GM19372 (cell line): ENCODE results near the gene CBFA2T3.

Source experiments
- ATAC-seq: cut with Tn5 transposase; IDR thresholded peaks from one replicate; pipeline ENCODE4 v1.9.1; 2021; ENCODE audit warnings: mild to moderate bottlenecking, low read depth, moderate library complexity; ENCODE audit not compliant: unreplicated experiment

CBFA2T3 gene

DNA sequence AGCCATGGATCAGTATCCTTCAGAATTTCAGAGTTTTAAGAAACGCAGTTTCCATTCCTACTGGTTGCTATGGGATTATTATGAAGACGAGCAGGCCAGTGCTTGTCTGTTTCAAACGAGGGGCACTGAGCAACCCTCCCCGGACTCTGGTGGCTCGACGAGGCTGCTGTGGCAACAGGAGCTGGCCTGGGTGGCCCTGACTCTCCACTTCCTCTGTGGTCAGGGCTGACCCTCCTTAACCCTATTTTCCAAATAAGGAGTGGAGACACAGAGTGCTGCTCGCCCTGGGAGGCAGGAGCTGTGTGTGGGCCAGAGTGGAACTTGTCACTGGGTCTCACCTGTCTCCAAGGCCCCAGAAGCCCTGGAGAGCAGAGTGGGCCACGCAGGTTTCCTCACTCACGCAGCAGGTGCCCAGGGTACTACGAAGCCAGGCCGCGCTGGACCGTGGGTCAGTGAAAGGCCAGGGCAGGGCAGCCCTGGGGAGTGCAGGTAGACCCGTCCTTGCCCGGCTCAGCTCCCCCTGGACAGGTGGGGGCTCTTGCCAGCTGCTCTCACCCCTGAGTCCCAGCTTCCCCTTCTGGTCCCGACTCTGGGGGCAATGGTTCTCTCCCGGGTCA, 123.6 kb downstream of the CBFA2T3 start:
- ATAC-seq, result no peak

DNA sequence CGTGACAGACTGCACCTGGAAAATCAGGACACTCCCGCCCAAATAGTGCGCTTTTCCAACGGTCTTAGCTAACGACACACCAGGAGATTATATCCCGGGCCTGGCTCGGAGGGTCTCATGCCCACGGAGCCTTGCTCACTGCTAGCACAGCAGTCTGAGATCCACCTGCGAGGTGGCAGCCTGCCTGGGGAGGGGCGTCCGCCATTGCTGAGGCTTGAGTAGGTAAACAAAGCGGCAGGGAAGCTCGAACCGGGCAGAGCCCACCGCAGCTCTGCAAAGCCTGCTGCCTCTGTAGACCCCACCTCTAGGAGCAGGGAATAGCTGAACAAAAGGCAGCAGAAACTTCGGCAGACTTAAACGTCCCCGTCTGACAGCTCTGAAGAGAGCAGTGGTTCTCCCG, 125.4 kb downstream of the CBFA2T3 start:
- no peak for ATAC-seq

DNA sequence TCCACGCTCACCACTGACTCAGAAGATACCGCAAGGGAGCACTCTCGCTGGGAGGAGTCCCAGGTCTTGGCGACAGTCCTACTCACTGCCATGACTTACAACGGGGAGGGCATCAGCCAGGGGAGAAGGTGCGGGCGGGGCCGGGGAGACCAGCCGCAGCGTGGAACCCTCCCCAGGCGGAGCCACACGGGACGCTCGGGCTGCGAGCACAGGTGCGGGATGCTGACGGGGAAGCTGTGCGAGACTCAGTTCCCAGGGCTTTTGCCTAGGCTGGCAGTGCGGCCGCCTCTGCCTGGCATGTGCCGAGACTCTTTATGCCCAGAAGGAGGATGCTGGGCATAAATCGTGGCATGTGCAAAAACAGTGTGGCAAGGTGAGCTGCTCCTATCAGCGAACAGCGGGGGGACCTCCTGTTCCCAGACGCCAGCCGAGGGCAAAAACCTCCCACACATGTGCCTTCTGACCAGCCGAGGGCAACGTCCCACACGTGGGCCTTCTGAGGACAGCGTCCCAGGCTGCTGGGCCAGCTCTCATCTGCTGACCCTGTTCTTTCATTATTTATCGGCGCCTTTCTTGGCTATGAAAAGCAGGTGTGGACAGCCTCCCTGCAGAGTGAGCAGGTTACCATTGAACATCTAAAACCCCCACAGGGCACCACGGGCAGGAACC, 126.3 kb downstream of the CBFA2T3 start:
- ATAC-seq, result no peak

DNA sequence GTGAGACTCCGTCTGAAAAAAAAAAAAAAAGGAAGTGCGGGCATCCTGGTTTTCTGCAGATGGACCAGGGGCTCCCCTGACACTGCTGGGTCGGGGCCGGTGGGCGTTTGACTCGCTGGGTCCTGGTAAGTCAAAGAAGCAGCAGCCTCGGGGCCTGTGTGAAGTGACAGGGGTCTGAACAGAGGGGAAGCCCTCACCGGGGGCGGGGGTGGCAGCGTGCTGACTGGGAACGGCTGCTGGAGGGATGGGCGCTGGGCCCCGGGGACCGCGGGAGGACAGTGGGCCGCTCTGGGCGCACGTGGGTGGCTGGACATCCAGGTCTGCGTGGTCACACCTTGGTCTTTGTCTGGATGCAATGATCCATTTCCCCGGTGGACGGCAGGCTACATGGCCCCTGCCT, 128.4 kb downstream of the CBFA2T3 start:
- no peak for ATAC-seq

DNA sequence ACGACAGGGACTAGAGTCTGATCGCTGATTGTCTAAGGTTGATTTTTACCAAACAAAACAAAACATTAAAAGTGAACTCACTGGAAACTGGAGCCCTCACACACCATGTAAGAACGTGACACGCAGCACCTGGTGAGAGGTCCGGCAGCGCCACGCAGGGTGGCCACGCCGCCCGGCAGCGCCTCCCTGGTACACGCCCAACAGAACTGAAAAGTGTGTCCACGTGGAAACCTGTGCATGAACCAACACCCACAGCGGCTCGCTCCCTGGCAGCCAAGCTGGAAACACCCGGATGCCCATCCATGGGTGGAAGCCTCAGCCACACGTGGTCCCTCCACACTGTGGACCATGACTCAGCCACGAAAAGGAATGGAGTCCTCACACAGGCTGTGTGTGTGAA, 129.4 kb downstream of the CBFA2T3 start:
- no peak for ATAC-seq

DNA sequence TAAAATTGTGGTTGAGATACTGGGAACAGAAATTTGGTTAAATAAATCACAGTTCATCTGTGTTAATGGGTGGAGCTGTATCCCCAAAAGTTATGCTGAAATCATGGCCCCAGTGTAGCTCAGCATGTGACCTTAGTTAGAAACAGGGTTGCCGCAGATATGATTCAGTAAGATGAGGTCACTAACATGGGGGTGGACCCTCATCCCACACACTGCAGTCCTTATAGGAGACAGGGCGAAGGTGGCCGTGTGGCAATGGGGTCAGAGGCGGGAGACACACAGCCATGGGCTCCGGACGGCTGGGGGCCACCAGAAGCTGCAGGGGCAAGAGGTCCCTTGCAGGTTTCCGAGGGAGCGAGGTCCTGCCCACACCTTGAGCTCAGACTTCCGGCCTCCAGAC, 130.9 kb downstream of the CBFA2T3 start:
- no peak for ATAC-seq

DNA sequence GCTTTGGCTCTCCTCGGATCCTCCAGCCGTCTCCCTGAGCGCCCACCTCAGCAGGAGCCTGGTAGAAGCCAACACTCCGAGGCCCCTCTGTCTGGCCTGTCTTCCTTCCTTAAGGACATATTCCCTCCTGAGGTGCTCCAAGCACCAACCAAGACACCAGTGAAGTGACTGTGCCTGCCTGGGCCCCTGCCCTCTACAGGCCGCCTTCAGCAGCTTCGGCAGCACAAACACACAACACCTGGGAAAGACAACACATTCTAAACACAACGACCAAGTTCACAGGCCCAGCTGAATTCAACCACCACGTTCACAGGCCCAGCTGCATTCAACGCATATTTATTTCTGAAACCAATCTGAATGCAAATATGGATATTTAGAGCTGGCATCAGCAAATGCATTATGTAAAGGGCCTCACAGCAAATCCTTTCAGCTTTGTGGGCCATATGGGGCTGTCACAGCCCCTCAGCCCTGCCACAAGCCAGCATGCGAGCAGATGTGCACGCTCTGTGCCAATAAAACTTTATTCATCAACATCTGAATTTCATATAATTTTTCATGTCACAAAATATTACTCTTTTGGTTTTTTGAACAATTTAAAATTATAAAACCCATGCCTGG, 132.5 kb downstream of the CBFA2T3 start:
- no peak for ATAC-seq

DNA sequence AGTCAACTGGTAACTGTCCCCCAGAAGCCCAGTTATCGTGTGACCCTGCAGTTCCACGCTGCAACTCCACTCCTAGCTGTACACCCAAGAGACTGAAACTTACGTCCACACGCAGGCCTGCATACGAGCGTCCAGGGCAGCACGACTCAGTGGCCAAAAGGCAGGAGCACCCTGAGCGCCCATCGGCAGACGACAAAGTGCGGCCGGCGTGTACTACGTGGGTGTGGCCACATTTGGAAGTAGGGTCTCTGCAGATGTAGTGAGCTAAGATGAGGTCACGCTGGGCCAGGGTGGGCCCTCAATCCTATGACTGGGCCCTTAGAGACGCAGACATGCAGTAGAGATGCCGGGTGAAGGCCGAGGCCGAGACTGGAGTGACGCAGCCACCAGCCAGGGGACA, 133.8 kb downstream of the CBFA2T3 start:
- ATAC-seq, result no peak

DNA sequence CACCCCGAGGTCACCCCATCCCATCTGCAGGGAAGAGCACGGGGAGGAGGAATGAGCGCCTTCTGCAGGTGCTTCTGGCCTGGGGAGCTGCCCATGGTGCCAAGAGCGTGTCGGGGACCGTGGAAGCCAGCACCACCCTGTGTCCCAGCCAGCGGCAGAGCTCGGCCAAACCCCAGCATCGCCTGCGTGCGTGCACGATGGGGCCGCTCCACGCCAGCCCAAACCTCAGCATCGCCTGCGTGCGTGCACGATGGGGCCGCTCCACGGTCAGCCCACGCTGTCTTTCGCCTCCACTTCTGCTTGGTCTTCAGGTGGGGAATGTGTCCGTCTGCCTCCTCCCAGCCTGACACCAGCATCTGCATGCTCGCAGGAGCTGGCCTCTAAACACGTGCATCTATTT, 134.2 kb downstream of the CBFA2T3 start:
- no peak for ATAC-seq

DNA sequence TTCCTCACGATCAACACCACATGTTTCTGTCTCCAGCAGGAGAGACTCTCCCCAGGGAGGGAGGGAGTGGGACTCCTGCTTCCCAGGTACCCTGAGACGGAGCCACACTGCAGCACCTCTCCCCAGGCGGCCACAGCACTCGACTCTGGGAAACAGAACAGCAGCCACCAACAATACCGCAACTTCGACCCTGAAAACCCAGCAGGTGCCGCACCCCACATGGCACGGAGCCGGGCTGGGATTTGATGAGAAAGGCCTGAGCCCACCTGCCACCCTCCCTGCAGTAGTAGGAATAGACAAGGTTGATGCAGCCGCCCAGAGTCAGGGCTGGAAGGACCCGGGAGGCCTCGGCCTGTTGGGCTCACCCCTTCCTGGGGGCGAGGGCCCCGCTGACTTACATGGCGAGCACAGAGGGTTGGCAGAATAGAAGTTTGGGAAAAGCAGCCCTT, 134.7 kb downstream of the CBFA2T3 start:
- ATAC-seq, result no peak

DNA sequence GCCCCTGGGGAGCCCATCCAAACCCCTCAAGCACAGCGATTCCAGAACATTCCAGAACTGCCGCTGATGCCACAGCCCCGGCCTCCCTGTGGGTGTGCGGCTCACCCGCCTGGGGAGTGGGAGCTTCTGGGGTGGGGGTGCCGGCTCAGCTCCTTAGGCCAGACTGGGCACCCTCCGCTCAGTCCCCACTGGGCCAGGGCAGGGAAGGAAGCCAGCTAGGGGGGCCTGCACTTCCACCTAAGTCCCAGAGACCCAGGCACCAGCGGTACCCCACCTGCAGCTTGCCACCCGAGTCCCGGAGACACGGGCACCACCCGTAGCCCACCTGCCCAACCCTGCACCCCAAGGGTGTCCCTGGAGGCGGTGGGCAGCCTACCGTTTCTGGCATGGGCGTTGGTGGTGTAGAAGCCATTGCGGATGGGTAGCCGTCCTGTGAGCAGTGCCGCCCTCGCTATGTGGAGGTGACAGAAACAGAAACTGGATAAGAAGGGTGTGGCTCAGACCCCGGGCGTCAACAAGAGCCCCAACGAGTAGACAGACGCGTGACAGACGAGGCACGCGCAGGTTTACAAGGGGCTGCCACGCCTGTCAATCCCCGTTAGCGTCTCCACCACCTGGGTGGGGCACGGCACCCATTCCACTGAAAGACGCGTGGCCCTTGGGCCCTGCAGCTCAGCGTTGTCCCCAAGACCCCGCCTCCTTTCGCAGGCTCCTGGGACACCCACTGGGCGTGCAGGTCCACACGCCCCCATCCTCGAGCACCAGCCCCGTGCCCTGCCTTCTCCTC, 135.3 kb downstream of the CBFA2T3 start:
- ATAC-seq, result no peak

DNA sequence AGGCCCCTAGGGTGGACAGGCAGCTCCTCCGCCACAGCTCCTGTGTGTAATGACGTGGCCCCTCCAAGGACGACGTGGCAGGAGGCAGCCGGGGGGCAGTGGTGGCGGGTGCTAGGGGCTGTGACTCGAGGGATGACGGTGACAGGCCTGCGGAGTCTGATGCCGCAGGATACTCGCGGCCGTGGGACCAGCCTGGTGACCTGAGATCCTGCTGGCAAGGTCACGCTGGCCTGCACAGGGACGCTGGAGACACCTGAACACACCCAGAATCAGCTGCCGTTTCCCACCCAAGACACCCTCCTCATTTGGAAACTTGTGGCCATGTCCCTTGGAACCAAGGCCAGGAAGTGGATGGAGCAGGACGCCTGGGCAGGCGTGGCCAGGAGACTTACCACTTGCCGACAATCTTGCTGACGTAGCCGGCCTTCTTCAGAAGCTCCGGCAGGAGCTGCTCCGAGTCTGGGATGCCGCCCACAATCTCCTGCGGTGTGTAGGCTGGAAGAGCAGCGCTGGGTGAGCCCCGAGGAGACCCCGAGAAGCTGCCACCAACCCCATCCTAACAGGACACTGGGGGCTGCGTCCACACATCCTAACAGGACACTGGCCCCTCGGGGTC, 136.3 kb downstream of the CBFA2T3 start:
- no peak for ATAC-seq

DNA sequence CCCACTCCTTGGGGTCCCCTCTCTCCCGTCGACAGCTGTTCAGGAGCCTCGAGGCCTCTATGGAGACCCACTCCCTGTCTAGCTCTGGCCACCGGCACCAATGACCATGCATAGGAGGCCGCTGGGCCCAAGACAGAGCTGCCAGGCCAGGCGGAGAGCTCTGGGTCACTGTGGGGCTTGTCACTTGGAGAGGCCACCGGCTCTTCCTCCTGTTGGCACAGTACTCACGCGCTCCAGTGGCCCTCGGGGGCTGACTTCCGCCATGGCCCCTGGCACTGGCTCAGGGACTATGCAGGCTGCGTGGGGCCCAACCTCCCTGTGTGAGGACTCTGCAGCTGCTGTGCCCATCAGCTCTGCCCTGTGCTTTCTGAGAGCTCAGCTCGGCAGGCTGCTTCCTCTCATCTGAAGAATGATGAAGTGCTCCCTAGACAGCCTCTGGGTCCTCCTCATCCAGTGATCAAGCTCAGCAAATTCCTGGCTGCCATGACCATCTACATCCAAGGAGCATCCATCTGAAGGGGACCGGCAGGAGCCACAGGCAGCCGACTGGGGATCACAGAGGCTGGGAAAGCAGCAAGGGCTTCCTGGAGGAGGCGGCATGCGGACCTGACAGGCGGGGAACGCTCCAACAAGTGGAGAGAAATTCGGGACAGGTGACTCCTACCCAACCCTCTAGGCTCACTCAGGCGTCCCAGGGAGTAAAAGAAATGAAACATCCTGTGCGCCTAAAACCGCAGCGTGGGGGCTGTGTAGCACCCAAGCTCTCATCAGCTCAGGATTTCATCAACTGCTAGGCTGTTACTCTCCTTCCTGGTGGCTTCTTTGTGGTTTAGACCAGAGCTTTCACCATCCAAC, 137.0 kb downstream of the CBFA2T3 start:
- no peak for ATAC-seq

DNA sequence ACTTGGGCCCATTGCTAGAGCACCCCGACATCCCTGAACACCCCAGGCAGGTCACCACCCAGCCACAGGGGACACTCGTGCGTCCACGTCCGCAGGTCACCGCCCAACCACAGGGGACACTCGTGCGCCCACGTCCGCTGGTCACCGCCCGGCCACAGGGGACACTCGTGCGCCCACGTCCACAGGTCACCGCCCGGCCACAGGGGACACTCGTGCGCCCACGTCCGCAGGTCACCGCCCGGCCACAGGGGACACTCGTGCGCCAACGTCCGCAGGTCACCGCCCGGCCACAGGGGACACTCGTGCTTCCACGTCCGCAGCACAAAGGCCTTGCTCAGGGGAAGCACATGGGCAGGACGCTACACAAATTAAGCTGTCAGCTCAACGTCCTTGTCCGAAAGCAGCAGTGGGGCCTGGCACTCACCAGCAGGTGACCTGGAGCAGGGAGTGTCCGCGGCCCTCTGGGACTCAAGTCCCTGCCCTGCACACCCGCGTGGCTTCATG, 137.9 kb downstream of the CBFA2T3 start:
- no peak for ATAC-seq

DNA sequence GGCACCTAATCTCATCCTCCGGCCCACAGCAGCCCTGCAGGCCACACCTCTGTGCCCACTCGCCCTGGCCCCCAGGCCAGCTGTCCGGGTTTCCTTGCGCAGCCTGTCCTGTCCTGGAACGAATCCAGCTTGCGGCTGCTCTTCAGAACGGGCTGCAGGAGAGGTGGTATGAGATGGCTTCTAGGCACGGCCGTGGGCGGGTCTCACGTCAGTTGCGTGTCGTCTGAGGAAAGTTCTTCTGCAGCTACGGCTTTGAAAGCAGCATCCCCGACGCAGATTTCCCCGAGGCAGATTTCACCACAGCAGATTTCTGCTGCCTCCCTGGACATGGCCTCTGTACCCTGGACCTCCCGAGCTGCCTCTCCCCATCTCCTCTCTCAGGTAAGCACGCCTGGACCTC, 138.4 kb downstream of the CBFA2T3 start:
- ATAC-seq, result no peak

DNA sequence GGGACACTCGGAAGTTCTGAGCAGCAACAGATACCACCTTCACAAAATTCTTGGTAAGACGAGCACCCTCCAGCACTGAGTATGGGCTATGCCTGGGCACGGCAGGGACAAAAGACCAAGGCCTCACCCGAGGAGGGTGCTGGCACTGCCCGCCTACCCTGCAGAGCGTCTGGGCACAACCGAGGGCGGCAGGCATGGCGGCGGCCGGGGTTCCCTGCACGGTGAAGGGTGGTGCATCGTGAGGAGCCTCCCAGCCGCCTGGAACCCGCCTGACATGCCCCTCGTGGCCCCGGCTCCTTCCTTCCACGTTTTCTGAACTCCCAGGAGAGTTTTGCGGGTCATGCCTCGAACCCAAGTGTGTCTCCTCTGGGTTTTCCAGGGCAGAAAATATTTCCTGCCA, 139.2 kb downstream of the CBFA2T3 start:
- ATAC-seq, result no peak

DNA sequence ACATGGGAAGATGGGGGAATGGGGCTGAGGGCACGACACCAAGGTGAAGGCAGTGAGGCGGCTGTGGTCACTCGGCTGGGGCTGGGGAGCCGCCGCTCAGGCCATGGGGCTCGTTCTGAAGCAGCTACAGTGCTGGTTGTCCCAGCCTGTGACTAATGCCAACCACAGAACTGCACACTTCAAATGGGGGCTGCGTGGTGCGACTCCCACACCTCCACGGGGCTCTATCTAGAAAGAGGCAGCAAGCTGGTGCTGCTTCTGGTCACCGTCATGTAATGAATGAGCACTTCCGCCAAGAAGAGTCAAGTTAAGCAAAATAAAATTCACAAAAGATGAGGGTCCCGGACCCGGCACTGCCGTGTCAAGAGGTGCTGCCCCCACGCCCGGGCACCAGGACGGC, 140.2 kb downstream of the CBFA2T3 start:
- ATAC-seq, result no peak

DNA sequence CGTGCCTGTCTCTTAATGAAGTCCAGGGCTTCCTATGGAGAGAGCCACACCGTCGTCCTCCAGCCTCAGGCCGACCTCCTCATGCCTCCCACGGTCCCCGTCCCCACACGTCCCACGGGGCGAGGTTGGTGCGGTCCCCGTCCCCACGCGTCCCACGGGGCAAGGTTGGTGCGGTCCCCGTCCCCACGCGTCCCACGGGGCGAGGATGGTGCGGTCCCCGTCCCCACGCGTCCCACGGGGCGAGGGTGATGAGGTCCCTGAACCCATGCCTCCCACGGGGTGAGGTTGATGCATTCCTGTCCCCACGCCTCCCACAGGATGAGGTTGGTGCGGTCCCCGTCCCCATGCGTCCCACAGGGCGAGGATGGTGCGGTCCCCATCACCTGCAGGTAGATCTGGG, 141.2 kb downstream of the CBFA2T3 start:
- no peak for ATAC-seq

DNA sequence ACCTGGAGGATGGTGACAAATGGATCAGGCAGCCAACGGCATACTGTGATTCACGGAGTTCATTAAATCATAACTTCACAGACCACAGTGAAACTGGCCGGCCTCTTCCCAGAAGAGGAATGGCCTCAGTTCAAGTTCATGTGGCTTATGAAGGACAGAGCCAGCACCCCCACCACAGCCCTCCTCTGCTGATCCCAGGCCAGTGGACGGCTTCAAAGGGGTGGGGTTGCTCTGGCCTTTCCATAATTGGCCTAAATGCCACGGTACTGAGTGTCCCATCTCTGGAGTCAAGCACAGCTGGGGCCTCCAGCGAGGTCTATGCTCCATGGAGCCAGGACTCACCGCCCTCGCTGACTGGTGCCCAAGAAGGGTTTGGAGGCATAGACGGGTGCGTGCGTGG, 141.6 kb downstream of the CBFA2T3 start:
- ATAC-seq, result no peak

DNA sequence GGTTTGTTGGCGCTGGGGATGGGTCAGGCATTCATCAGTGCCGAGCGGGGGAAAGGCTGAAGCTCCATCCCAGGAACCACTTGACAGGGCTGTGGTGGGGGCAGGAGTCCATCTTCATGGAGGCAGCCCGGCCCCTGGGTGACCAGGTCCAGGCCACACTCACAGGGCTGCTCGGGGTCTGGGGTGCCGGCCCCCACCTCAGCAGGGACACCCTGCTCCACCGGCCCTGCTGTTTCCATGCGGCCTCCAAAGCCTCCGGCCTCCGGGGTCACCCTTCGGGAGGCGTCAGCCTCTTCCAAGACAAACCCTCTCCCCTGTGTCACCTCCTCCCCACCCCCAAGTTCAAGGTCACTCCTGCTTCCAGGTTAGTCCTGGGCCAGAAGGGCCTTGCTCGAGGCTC, 142.3 kb downstream of the CBFA2T3 start:
- no peak for ATAC-seq
